ENCODE measurements around the gene PIF1.
A peak's percentile ranks its signal among the peaks of the same experiment; 100 is the strongest.

PIF1 gene, protein sequence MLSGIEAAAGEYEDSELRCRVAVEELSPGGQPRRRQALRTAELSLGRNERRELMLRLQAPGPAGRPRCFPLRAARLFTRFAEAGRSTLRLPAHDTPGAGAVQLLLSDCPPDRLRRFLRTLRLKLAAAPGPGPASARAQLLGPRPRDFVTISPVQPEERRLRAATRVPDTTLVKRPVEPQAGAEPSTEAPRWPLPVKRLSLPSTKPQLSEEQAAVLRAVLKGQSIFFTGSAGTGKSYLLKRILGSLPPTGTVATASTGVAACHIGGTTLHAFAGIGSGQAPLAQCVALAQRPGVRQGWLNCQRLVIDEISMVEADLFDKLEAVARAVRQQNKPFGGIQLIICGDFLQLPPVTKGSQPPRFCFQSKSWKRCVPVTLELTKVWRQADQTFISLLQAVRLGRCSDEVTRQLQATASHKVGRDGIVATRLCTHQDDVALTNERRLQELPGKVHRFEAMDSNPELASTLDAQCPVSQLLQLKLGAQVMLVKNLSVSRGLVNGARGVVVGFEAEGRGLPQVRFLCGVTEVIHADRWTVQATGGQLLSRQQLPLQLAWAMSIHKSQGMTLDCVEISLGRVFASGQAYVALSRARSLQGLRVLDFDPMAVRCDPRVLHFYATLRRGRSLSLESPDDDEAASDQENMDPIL

DNA sequence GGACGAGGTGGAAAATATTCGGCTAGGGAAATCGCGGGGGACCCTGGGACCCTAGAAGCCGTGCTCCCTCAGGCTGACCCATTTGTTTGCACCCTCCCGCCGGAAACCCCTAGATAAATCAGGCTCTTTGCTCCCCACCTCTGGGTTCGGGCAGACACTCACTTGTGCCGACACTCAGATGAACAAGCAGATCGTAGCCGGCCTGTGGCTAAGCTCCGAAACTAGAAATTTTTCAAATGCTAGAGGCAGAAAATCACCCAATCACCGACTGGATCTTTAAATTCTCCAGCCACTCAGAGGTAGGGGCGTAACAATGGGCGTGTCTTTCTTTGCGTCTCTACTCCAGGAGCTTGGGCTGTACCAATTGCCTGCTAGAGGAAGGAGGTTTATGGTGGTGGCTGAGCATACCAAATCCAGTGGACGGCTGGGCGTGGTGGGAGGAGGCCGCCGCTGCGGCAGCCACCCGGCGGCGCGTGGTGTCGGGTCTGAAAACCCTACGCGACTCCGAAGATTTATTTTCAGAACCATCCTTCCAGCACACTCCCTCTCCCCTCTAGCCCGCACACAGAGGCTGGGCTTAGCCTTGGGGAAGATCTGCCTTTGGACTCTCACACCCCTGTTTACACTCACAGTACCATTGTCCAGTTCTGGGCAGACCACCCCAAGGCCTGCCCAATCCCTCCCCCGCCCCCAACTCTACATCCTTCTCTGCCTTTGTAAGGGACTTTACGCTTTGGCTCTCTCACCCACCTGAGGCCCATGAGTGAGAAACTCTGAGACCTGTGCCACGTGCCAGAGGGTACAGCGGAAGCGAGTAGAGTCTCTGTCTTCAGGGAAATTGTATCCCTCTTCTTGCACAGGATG, at the start of gene PIF1:
PIF1 (minus strand) TSS at position 217 of the 864 bp plus-strand sequence. CDS start 1,312 bp downstream, outside the sequence.
- DNase-seq (ENCODE audit: low spot score), result peak; percentile 96

- DNase-seq (ENCODE audit: low spot score), result no peak
Measured at GRCh38 chr15:64870353-64870752, 44.9 kb upstream of the PIF1 start.

DNA sequence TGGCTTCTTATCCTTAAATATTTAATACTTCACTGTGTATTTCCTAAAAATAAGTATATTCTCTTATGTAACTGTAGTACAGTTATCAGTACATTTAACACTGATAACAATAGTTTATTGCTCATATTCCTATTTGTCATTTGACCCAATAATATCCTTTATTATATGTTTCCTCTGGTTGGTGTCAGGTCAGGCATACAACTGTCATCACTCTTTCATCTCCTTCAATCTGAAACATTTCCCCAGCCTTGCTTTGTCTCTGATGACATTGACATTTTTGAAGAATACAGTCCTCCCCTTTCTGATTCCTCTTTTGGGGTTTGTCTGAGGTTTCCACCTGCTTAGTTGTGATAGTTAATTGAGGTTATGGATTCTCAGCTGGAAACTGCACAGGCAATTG, 44.1 kb upstream of the PIF1 start:
- no peak for DNase-seq (ENCODE audit: low spot score)

- no peak for DNase-seq (ENCODE audit: low spot score)
Measured at GRCh38 chr15:64865998-64866520, 40.6 kb upstream of the PIF1 start.

DNA sequence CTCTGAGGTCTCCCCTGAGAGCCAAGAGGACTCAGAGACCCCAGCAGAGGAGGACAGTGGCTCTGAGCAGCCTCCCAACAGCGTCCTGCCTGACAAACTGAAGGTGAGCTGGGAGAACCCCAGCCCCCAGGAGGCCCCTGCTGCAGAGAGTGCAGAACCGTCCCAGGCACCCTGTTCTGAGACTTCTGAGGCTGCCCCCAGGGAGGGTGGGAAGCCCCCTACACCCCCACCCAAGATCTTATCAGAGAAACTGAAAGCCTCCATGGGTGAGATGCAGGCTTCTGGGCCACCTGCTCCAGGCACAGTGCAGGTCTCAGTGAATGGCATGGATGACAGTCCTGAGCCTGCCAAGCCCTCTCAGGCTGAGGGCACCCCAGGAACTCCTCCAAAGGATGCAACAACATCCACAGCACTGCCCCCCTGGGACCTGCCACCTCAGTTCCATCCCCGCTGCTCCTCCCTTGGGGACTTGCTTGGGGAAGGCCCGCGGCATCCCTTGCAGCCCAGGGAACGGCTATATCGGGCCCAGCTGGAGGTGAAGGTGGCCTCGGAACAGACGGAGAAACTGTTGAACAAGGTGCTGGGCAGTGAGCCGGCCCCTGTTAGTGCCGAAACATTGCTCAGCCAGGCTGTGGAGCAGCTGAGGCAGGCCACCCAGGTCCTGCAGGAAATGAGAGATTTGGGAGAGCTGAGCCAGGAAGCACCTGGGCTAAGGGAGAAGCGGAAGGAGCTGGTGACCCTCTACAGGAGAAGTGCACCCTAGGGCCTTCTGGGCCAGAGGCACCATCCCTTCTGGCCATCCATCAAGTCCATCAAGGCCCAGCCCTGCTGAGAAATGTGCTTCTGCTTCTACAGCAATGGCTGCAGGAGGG, 39.9 kb upstream of the PIF1 start:
- no peak for DNase-seq (ENCODE audit: low spot score)

- DNase-seq (ENCODE audit: low spot score), result no peak
Measured at GRCh38 chr15:64864068-64864467, 38.6 kb upstream of the PIF1 start.

DNA sequence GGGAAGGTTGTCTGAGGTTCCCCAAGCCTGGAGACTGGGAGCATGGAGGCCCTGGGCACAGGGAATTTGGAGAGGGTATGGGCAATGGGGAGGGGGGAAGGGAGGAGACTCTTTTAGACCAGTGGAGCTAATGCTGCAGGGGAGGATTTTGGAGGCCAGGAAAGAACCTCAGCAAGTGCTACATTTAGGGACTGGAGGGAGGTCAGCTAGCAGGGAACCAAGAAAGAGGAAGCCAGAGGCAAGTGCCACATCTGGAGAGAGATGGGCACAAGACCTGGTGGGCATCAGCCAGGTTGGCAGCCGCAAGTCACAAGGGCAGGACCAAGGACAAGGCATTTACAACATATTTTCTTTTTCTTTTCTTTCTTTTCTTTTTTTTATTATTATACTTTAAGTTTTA, 37.0 kb upstream of the PIF1 start:
- DNase-seq (ENCODE audit: low spot score), result no peak

DNA sequence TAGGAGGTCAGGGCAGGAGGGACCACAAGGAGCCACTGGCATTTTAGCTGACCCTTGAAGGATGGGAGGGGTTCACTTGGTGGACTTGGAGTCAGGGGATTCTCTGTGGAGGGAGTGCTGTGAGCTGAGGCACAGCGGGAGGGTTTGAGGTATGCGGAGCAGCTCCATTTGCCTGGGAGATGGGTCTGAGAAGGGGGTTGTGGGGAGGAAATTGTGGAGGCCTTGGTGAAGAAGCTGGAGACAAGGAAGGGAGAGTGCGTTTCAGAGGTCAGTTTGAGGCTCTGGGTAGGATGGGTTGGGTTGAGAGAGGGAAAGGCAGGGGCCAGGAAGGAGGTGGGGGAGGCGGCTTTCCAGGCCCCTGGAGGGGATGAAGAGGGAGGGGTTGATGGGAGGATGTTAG, 36.5 kb upstream of the PIF1 start:
- no peak for DNase-seq (ENCODE audit: low spot score)

DNA sequence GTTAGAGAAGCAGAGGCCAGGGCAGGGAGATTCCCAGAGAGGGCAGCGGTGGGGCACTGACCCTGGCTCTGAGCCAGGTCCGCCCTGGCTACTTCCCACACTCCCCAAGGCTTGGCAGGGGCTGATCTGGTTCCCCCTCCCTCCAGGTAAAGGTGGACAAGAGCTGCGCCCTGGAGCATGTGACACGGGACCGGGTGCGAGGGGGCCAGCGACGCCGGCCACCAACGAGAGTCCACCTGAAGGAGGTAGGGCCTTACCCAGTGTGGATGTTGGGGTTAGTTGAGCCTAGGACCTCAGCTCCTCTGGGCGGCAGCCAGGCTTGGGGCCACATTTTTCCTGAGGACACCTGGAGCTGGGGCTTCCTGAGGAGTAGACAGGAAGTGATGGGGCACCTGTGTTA, 35.9 kb upstream of the PIF1 start:
- DNase-seq (ENCODE audit: low spot score), result no peak

GRCh38 chr15:64859226-64859625, 33.8 kb upstream of the PIF1 start:
- no peak for DNase-seq (ENCODE audit: low spot score)

- no peak for DNase-seq (ENCODE audit: low spot score)
Measured at GRCh38 chr15:64858021-64858575, 32.7 kb upstream of the PIF1 start.

- no peak for DNase-seq (ENCODE audit: low spot score)
Measured at GRCh38 chr15:64857421-64857820, 32.0 kb upstream of the PIF1 start.

DNA sequence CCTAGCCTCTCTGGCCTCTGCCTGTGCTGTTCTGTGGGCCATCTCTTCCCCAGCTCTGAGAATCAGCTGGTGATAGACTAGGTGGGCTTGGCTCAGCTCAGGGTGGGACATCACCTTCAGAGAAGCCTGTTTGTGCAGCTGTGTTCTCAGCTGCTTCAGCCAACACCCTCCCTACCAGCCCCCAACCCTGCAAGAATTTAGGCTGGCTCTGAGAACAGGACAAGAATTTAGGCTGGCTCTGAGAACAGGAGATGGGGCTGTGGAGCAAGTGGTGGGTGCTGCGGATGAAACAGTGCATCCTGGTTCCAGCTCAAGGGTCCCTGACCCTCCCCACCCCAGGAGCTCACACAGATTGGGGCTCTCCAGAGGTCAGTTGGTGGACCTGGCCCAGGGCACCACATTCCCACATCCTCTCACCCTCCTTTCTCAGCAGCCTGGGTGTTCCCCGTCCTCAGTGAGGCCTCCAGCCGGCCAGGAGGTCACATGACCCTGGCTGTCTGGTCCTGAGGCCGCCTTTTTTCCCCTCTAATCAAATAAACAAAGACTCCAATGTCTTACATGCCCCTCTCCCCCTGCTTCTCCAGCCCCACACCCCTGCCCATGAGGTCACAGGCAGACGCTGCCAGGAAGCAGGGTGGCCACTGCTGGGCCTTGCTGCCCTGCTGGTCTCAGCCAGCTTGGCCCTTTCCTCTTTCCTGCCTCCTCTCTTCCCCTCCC, 31.1 kb upstream of the PIF1 start:
- DNase-seq (ENCODE audit: low spot score), result no peak

DNA sequence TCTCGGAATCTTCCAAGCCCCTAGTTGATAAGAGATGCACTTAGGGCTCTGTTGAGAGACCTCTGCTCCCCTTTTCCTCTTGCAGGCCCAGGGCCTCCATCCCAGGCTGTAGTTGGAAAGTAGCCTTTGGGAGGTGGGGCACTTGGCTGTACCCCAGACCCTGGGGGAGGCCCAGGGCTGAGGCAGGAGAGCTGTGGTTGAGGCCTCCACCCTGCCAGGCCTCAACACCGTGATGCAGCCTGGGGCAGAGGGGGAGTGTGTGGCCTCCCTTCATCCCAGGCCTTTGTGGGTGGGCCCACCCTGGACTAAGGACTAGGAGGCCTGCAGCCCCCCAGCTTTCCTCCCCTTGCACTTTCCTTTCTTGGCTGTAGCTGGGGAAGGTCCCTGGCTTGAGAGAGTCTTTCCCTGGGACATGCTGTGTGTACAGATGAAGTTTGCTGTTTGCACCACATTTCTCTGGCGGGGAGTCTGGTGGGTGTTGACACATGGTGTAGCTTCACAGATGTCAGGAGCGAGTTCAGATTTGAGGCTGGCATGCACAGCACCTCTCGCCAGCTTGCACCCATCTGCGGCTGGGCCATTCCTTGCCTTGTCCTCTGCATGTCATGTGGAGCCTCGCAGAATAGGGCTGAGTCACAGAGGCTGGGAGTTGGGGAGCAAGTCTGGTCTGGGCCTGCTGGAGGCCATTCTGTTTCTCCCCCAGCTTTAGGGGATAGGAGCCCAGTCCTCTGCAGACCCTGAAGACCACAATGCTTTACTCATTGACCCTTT, 29.9 kb upstream of the PIF1 start:
- DNase-seq (ENCODE audit: low spot score), result no peak

- DNase-seq (ENCODE audit: low spot score), result no peak
Measured at GRCh38 chr15:64854526-64854925, 29.1 kb upstream of the PIF1 start.

GRCh38 chr15:64854041-64854440, 28.6 kb upstream of the PIF1 start:
- DNase-seq (ENCODE audit: low spot score), result no peak

DNA sequence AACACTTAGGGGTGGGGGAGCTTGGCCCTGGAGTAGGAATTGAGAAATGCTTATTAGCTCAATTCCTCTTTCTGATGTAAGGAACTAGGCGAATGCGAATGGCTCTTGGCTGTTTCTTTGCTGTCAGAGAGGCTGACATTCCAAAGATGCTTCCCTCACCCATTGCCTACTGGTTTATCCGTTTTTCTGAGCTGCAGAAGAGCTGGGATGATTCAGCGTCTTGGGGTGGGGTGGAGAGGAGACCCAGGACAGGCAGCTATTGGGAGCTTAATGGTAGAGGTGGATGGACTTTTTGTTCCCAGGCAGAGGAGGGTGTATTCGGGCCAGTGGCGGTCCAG, 26.0 kb upstream of the PIF1 start:
- DNase-seq (ENCODE audit: low spot score), result no peak

- DNase-seq (ENCODE audit: low spot score), result no peak
Measured at GRCh38 chr15:64850778-64851502, 25.5 kb upstream of the PIF1 start.

All from hematopoietic multipotent progenitor cell treated with erythropoietin and hydrocortisone succinate and interleukin-3 and kit ligand, for 17 days (in vitro differentiated cells).